Osteoblast (primary cell): Measurements from ENCODE around the gene CSNK1A1. TPM values are rescaled to one million over a fixed set of nuclear protein-coding genes. Genes with fewer than 3 reads are reported as not detected.
"Not testable (repeated sequence)": the region's sequence is repeated elsewhere in the genome, so short reads cannot be mapped to it uniquely, and the experiment has no call there.

ENCODE experiments used
- DNase-seq: peaks from one replicate; pipeline ENCODE4 v3.0.0; 2011; ENCODE audit warnings: low spot score, mixed read lengths; ENCODE audit not compliant: insufficient read length; ENCODE audit errors: missing footprints
- H2AFZ ChIP-seq: 2 replicates; pipeline ENCODE4 v1.6.0; 2011; ENCODE audit warnings: mild to moderate bottlenecking, low read length
- H3K27ac ChIP-seq: 2 replicates; pipeline ENCODE4 v1.5.1; 2011; ENCODE audit warnings: mild to moderate bottlenecking, low read depth, low read length, moderate library complexity
- H3K27me3 ChIP-seq: 2 replicates; pipeline ENCODE4 v1.6.0; 2012; ENCODE audit warnings: mild to moderate bottlenecking, control low read depth, inconsistent platforms, low read length, moderate library complexity; ENCODE audit not compliant: insufficient read depth
- H3K36me3 ChIP-seq: 2 replicates; pipeline ENCODE4 v1.5.1; 2011; ENCODE audit warnings: mild to moderate bottlenecking, low read length, control low read depth, moderate library complexity; ENCODE audit not compliant: insufficient read depth
- H3K4me1 ChIP-seq: 2 replicates; pipeline ENCODE4 v1.5.1; 2011; ENCODE audit warnings: mild to moderate bottlenecking, low read length, control low read depth, moderate library complexity; ENCODE audit not compliant: insufficient read depth
- H3K4me2 ChIP-seq: 2 replicates; pipeline ENCODE4 v1.6.0; 2011; ENCODE audit warnings: mild to moderate bottlenecking, low read length; ENCODE audit not compliant: insufficient read depth
- H3K4me3 ChIP-seq: fragments of 200-600 bp; sonication (generic); 3 replicates; pipeline ENCODE4 v1.5.1; 2012; ENCODE audit warnings: mild to moderate bottlenecking, low read length, inconsistent platforms; ENCODE audit not compliant: insufficient read depth
- H3K79me2 ChIP-seq: 2 replicates; pipeline ENCODE4 v1.6.0; 2012; ENCODE audit warnings: mild to moderate bottlenecking, low read length, control low read depth, inconsistent platforms; ENCODE audit not compliant: insufficient read depth
- H3K9me3 ChIP-seq: 2 replicates; pipeline ENCODE4 v1.5.1; 2011; ENCODE audit warnings: low read depth, low read length, control low read depth
- H4K20me1 ChIP-seq: 2 replicates; pipeline ENCODE4 v1.6.0; 2012; ENCODE audit warnings: mild to moderate bottlenecking, low read length, control low read depth; ENCODE audit not compliant: insufficient read depth
- total RNA-seq: library from RNA; depleted of rRNA; stranded (reverse); fragments of >200 nt; gene quantifications from 2 replicates; pipeline ENCODE4 v1.2.3, GENCODE V29; 2012
- TF ChIP-seq, protein P1 (sequence below): IDR thresholded peaks from 2 replicates; pipeline ENCODE4 v1.5.1; 2011; ENCODE audit warnings: mild to moderate bottlenecking, low read depth, low read length, moderate library complexity; ENCODE audit errors: extremely low read depth

Gene CSNK1A1
- total RNA-seq, 1 donor = 497 TPM

DNA sequence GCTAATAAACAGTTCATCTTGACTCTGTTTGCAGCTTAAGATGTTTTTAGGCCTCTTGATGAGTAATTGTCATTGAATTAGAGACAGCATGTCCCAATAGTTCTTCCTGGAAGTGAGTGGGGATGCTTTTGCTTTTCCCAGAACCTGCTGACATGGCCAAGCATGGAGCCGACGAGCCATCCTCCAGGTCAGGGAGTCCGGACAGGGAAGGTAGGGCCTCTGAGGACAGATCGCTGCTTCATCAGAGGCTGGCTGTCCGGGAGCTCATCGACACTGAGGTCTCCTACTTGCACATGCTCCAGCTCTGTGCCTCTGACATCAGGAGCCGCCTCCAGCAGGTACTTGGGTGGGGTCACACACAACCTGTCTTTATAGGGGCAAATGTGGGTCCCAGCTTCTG lies 46.4 kb upstream of the CSNK1A1 start:
- TF ChIP-seq, protein P1, sequence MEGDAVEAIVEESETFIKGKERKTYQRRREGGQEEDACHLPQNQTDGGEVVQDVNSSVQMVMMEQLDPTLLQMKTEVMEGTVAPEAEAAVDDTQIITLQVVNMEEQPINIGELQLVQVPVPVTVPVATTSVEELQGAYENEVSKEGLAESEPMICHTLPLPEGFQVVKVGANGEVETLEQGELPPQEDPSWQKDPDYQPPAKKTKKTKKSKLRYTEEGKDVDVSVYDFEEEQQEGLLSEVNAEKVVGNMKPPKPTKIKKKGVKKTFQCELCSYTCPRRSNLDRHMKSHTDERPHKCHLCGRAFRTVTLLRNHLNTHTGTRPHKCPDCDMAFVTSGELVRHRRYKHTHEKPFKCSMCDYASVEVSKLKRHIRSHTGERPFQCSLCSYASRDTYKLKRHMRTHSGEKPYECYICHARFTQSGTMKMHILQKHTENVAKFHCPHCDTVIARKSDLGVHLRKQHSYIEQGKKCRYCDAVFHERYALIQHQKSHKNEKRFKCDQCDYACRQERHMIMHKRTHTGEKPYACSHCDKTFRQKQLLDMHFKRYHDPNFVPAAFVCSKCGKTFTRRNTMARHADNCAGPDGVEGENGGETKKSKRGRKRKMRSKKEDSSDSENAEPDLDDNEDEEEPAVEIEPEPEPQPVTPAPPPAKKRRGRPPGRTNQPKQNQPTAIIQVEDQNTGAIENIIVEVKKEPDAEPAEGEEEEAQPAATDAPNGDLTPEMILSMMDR = no peak
- Histone ChIP-seq H3K4me3 (no peak overlapping the region), H3K36me3 (no peaks in the 10 kb centered on the region), H3K27me3 (no peaks in the 10 kb centered on the region), H4K20me1 (no peaks in the 10 kb centered on the region), H3K4me1 (no peaks in the 10 kb centered on the region), H3K4me2 (no peak overlapping the region), H3K79me2 (no peaks in the 10 kb centered on the region), H3K9me3 (no peaks in the 10 kb centered on the region), H2AFZ (no peak overlapping the region), H3K27ac (no peak overlapping the region)
- DNase-seq = peak; percentile 29

DNA sequence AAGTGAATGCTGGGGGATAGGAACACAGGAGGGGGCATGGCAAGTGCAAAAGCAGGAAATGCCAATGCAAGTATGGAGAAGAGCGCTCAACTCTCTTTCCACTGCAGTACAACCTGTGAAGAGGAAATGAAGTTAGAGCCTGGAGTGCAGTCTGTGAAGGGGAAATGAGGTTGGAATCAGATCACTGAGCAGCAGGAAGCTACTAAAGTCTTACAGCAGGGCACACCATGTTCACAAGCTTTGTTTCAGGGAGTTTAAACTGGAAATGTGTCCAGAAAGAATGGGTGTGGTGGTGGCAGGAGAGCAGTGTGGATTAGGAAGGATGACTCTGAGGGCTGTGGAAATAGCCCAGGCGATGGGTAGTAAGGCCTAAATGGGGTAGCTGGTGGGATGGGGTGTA lies 45.5 kb upstream of the CSNK1A1 start:
- TF ChIP-seq, protein P1 = no peak
- no peaks in the 10 kb centered on the region for H3K79me2 ChIP-seq
- no peaks in the 10 kb centered on the region for H3K4me1 ChIP-seq
- H3K27ac ChIP-seq = no peak overlapping the region
- no peaks in the 10 kb centered on the region for H3K27me3 ChIP-seq
- H2AFZ ChIP-seq = no peak overlapping the region
- no peaks in the 10 kb centered on the region for H4K20me1 ChIP-seq
- H3K9me3 ChIP-seq = no peaks in the 10 kb centered on the region
- no peaks in the 10 kb centered on the region for H3K36me3 ChIP-seq
- DNase-seq = no peak
- H3K4me3 ChIP-seq = no peak overlapping the region
- no peak overlapping the region for H3K4me2 ChIP-seq

DNA sequence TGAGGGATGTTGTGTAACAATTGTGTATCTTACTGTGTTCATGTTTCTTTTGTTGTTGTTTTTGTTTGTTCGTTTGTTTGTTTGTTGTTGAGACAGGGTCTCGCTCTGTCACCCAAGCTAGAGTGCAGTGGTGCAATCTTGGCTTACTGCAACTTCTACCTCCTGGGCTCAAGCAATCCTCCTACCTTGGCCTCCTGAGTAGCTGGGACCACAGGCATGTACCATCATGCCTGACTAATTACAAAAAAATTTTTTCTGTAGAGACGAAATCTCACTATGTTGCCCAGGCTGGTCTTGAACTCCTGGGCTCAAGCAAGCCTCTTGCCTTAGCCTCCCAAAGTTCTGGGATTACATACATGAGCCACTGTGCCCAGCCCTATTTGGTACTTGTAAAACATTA lies 43.9 kb upstream of the CSNK1A1 start:
- DNase-seq, H3K4me3 ChIP-seq, H3K9me3 ChIP-seq, H3K4me2 ChIP-seq, H3K79me2 ChIP-seq, H3K4me1 ChIP-seq, H3K27ac ChIP-seq, H3K27me3 ChIP-seq, H3K36me3 ChIP-seq, H4K20me1 ChIP-seq, H2AFZ ChIP-seq: not testable (repeated sequence)

DNA sequence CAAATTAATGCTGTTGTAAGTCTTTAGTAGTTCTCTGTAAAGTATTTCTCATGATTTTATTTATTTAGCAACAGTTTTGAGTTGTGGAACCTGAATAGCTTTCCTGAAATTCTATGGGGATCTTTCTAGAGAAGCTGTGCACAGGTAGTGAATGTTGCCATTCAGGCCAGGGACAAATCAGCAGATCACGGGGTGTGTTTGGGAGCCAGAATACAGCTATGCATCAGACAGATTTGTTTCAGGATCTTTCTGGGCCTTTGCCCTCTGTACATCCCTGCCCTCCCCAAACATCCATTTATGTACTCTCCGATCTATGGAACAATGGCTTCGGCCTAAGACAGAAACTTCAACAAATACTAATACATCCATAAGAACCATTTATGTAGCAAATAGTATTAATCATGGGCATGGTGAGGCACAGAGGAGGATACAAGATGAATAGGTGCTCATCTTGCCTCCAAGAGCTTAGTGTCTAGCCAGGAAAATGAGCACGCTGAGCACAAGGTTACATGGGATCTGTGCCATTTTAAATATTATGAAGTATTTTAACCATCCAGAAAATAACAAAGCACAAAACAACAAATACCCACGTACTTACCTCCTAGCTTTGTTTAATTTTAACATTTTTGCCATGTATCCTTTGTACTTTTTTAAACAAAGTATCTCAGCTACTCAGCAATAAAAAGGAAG lies 43.1 kb upstream of the CSNK1A1 start:
- H3K27ac ChIP-seq = no peak overlapping the region
- no peaks in the 10 kb centered on the region for H3K36me3 ChIP-seq
- H3K79me2 ChIP-seq = no peaks in the 10 kb centered on the region
- H3K4me3 ChIP-seq = no peak overlapping the region
- no peaks in the 10 kb centered on the region for H3K9me3 ChIP-seq
- no peaks in the 10 kb centered on the region for H4K20me1 ChIP-seq
- no peaks in the 10 kb centered on the region for H3K4me1 ChIP-seq
- TF ChIP-seq, protein P1 = no peak
- H2AFZ ChIP-seq = no peak overlapping the region
- no peaks in the 10 kb centered on the region for H3K27me3 ChIP-seq
- no peak overlapping the region for H3K4me2 ChIP-seq
- DNase-seq = no peak
